ENCODE results near the gene CCL16. TPM values are rescaled to one million over a fixed set of nuclear protein-coding genes. Genes with fewer than 3 reads are reported as not detected.
"Not testable (repeated sequence)": the region's sequence is repeated elsewhere in the genome, so short reads cannot be mapped to it uniquely, and the experiment has no call there.

Gene CCL16
- total RNA-seq, 2 experiments from 2014 or later = not detected

GRCh38 chr17:36001110-36001771, 19.9 kb upstream of the CCL16 start, which contains the start of gene CCL15:
CCL15 (minus strand) TSS chr17:36001553; CDS start chr17:36001492, 61 bp downstream.
- no peak within 1 kb of the TSS for H3K27ac Mint-ChIP-seq
- H3K4me1 Mint-ChIP-seq = peaks cover 8% of the 10 kb centered on the region

GRCh38 chr17:36000732-36001109, 19.4 kb upstream of the CCL16 start:
- H3K27ac Mint-ChIP-seq = no peak overlapping the region

More at GRCh38 chr17:36001110-36001771, 19.9 kb upstream of the CCL16 start, which contains the start of gene CCL15:
- H3K36me3 Mint-ChIP-seq = no peaks in the 10 kb centered on the region
- DNase-seq = no peak
- H3K27me3 Mint-ChIP-seq = peaks cover 10% of the 10 kb centered on the region
- H3K9me3 Mint-ChIP-seq = no peaks in the 10 kb centered on the region
- no peak within 1 kb of the TSS for H3K4me3 Mint-ChIP-seq

GRCh38 chr17:35998756-35999155, 17.5 kb upstream of the CCL16 start:
- no peak for DNase-seq
- H3K4me1 Mint-ChIP-seq = peaks cover 1% of the 10 kb centered on the region
- peaks cover 4% of the 10 kb centered on the region for H3K9me3 Mint-ChIP-seq
- peaks cover 16% of the 10 kb centered on the region for H3K27me3 Mint-ChIP-seq
- no peak overlapping the region for H3K27ac Mint-ChIP-seq
- H3K4me3 Mint-ChIP-seq = no peak overlapping the region
- H3K36me3 Mint-ChIP-seq = no peaks in the 10 kb centered on the region

More at GRCh38 chr17:36000732-36001109, 19.4 kb upstream of the CCL16 start:
- no peak for DNase-seq
- Mint-ChIP-seq H3K4me1 (peaks cover 8% of the 10 kb centered on the region), H3K4me3 (no peak overlapping the region), H3K27me3 (peaks cover 10% of the 10 kb centered on the region), H3K36me3 (no peaks in the 10 kb centered on the region), H3K9me3 (no peaks in the 10 kb centered on the region)

DNA sequence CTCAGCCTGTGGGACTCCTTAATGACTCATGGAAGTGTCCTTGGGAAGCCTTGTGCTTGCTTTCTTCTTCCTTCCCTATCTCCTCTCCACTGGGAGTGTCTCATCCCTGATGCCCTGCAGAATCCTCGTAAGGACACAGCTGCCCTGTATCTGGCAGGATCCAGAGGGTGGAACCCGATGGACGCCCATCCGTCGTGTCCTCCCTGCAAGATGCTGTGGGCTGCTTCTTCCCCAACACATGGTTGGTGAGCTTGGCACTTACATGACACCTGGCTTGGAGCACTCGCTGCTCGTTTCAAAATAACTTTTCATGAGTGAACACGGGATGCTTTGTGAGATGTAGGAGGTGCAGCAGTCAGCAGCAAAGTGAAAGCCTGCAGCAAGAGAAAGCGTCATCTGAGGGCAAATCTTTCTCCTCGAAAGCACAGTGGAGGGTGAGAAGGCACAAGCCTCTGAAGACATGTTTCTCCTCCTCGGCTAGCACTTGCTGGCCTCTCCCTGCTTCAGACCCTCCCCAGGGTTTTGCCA, 16.8 kb upstream of the CCL16 start:
- no peak for DNase-seq
- no peak overlapping the region for H3K4me3 Mint-ChIP-seq
- H3K36me3 Mint-ChIP-seq = no peaks in the 10 kb centered on the region
- H3K27me3 Mint-ChIP-seq = peaks cover 21% of the 10 kb centered on the region
- no peak overlapping the region for H3K27ac Mint-ChIP-seq
- H3K4me1 Mint-ChIP-seq = peaks cover 1% of the 10 kb centered on the region
- peaks cover 4% of the 10 kb centered on the region for H3K9me3 Mint-ChIP-seq

DNA sequence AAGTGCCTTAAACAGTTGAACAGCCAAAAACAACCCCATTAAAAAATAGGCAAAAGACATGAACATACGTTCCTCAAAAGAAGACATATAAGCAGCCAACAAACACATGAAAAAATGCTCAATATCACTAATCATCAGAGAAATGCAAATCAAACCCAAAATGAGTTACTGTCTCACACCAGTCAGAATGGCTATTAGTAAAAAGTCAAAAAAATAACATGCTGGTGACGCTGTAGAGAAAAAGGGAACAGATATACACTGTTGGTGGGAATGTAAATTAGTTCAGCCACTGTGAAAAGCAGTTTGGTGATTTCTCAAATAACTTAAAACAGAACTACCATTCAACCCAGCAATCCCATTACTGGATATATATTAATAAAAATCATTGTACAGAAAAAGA, 14.0 kb upstream of the CCL16 start:
- peaks cover 36% of the 10 kb centered on the region for H3K27me3 Mint-ChIP-seq
- not testable (repeated sequence) for H3K9me3 Mint-ChIP-seq, H3K27ac Mint-ChIP-seq, DNase-seq, H3K4me3 Mint-ChIP-seq, H3K4me1 Mint-ChIP-seq, H3K36me3 Mint-ChIP-seq

DNA sequence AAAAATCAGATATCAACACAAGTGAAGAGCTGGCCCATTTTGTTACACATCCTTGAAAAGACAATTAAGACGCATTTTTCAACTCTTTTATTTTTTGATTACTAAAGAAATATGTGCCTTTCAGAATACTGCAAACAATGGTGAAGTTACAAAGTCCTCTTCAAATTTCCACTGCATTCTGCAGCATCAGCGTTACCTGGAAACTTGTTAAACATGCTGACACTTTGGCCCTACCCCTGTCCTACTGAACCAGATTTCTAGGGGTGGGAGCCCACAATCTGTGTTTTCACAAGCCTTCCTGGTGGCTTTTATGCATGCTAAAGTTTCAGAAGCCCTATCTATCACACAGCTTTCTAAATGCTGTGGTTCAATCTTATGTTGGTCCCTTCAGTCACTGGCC, 9.8 kb upstream of the CCL16 start:
- Mint-ChIP-seq H3K36me3 (peaks cover 1% of the 10 kb centered on the region), H3K4me1 (no peaks in the 10 kb centered on the region), H3K9me3 (peaks cover 10% of the 10 kb centered on the region), H3K27ac (no peak overlapping the region), H3K4me3 (no peak overlapping the region), H3K27me3 (peaks cover 30% of the 10 kb centered on the region)
- DNase-seq = no peak

GRCh38 chr17:35988164-35988563, 6.9 kb upstream of the CCL16 start:
- peaks cover 7% of the 10 kb centered on the region for H3K9me3 Mint-ChIP-seq
- H3K36me3 Mint-ChIP-seq = peaks cover 1% of the 10 kb centered on the region
- no peak overlapping the region for H3K27ac Mint-ChIP-seq
- DNase-seq = no peak
- H3K27me3 Mint-ChIP-seq = peaks cover 20% of the 10 kb centered on the region
- H3K4me3 Mint-ChIP-seq = no peak overlapping the region
- no peaks in the 10 kb centered on the region for H3K4me1 Mint-ChIP-seq

DNA sequence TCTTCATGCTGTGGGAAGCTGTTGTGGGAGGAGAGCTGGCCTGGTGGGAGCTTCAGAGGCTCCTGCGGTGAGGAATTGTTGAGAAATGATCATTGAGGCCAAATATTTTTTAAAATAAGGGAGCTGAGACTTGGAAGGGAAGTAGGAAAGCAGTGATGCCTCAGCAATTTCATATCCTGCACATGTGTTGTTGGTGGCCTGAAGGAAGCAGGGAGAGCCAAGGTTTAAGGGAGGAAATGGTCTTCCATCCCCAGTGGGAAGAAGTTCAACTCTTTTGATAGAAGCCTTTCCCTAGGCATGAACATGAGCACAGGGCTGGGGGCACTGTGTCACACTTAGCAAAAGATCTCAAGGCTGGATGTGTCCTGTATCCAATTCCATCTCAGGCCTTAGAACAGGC, 5.3 kb upstream of the CCL16 start, which contains the start of gene CCL14:
Gene CCL14 (minus strand): TSS at position 87 of the 400 bp plus-strand sequence. CDS start 80 bp downstream, at position 7.
- no peak for DNase-seq
- Mint-ChIP-seq H3K27ac (no peak within 1 kb of the TSS), H3K9me3 (peaks cover 7% of the 10 kb centered on the region), H3K4me1 (no peaks in the 10 kb centered on the region), H3K27me3 (peaks cover 8% of the 10 kb centered on the region), H3K4me3 (no peak within 1 kb of the TSS), H3K36me3 (peaks cover 1% of the 10 kb centered on the region)

GRCh38 chr17:35984140-35984539, 2.8 kb upstream of the CCL16 start:
- Mint-ChIP-seq H3K4me1 (no peaks in the 10 kb centered on the region), H3K27ac (no peak overlapping the region), H3K27me3 (peaks cover 2% of the 10 kb centered on the region), H3K9me3 (peaks cover 2% of the 10 kb centered on the region), H3K36me3 (no peaks in the 10 kb centered on the region), H3K4me3 (no peak overlapping the region)
- DNase-seq = no peak

DNA sequence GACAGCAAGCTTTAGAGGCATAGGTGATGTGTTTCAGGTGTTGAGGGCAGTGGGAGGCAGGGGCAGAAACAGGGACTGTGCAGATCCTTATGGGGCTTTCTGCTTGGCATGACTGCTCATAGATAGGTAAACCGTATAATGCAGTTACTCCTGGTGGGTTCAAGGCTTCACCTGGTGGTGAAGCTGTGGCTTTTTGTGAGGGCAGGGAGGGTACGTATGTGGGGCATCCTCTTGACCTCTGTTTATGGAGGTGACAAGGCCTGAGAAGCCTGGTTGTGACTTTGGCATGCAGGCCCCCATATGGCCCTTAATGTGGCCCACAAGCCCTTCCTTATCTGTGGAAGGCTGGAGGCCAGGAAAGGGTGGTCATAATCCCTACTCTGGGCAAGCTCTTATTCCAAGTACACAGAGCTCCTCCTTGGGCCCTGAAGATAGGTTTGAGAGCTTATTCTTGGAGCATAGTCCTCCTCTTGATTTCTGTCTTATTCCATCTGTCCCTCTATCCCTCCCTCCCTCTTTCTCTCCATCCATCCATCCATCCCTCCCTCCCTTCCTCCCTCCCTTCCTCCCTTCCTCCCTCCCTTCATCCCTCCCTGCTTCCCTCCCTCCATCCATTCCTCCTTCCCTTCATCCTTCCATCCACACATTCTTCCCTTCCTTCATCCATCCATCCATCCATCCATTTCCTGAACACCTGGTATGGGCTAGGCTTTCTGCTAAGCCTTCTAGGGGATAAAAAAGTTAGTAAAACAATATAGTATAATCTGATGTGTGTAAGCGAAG, 1.3 kb upstream of the CCL16 start:
- Mint-ChIP-seq H3K4me1 (no peaks in the 10 kb centered on the region), H3K27me3 (peaks cover 4% of the 10 kb centered on the region), H3K9me3 (no peaks in the 10 kb centered on the region), H3K36me3 (no peaks in the 10 kb centered on the region), H3K27ac (no peak overlapping the region), H3K4me3 (no peak overlapping the region)
- DNase-seq = no peak

GRCh38 chr17:35981908-35982330, 622 bp upstream of the CCL16 start:
- H3K27ac Mint-ChIP-seq = no peak overlapping the region
- H3K9me3 Mint-ChIP-seq = no peaks in the 10 kb centered on the region
- peaks cover 4% of the 10 kb centered on the region for H3K27me3 Mint-ChIP-seq
- no peak for DNase-seq
- no peaks in the 10 kb centered on the region for H3K4me1 Mint-ChIP-seq
- no peaks in the 10 kb centered on the region for H3K36me3 Mint-ChIP-seq
- H3K4me3 Mint-ChIP-seq = no peak overlapping the region

GRCh38 chr17:35978346-35978745, 3.0 kb downstream of the CCL16 start:
- no peak for DNase-seq
- H3K27ac Mint-ChIP-seq = no peak overlapping the region

GRCh38 chr17:35977509-35977908, 3.8 kb downstream of the CCL16 start:
- H3K9me3 Mint-ChIP-seq = no peaks in the 10 kb centered on the region
- H3K4me1 Mint-ChIP-seq = no peaks in the 10 kb centered on the region
- no peaks in the 10 kb centered on the region for H3K36me3 Mint-ChIP-seq
- no peak for DNase-seq
- no peak overlapping the region for H3K27ac Mint-ChIP-seq
- H3K27me3 Mint-ChIP-seq = peaks cover 10% of the 10 kb centered on the region
- no peak overlapping the region for H3K4me3 Mint-ChIP-seq

More at GRCh38 chr17:35978346-35978745, 3.0 kb downstream of the CCL16 start:
- no peaks in the 10 kb centered on the region for H3K4me1 Mint-ChIP-seq
- no peaks in the 10 kb centered on the region for H3K9me3 Mint-ChIP-seq
- no peak overlapping the region for H3K4me3 Mint-ChIP-seq
- peaks cover 10% of the 10 kb centered on the region for H3K27me3 Mint-ChIP-seq
- H3K36me3 Mint-ChIP-seq = no peaks in the 10 kb centered on the region

- Mint-ChIP-seq H3K9me3 (no peaks in the 10 kb centered on the region), H3K4me1 (peaks cover 2% of the 10 kb centered on the region), H3K27ac (no peak overlapping the region), H3K36me3 (no peaks in the 10 kb centered on the region), H3K4me3 (no peak overlapping the region), H3K27me3 (peaks cover 5% of the 10 kb centered on the region)
- no peak for DNase-seq
Measured at GRCh38 chr17:35973333-35974260, 7.7 kb downstream of the CCL16 start.
